Thyroid gland (tissue), 4 donors: ENCODE data around the gene CRAT. TPM values are rescaled to one million over a fixed set of nuclear protein-coding genes. Genes with fewer than 3 reads are reported as not detected.

Source experiments
- DNase-seq, 2 donors: peaks; one replicate each; pipeline ENCODE4 v3.0.0-alpha.2; 2019
- H3K27ac ChIP-seq, 3 donors: fragments of 200-600 bp; sonication (generic); 1 replicate in 2 of 3; 2 replicates in 1 of 3; pipeline ENCODE4 v1.5.1; 2016 to 2019; ENCODE audit warnings: mild to moderate bottlenecking in 1 of 3, moderate library complexity in 1 of 3
- H3K27me3 ChIP-seq: fragments of 200-600 bp; sonication (generic); one replicate; pipeline ENCODE4 v1.5.1; 2019
- H3K36me3 ChIP-seq, 2 donors: fragments of 200-600 bp; sonication (generic); one replicate each; pipeline ENCODE4 v1.5.1; 2016 to 2019
- H3K4me1 ChIP-seq, 2 donors: fragments of 200-600 bp; sonication (generic); one replicate each; pipeline ENCODE4 v1.5.1; 2017 to 2019
- H3K4me3 ChIP-seq, 3 donors: fragments of 200-600 bp; sonication (generic); replicated peaks in 1 of 3; 1 replicate in 2 of 3; 2 replicates in 1 of 3; pipeline ENCODE4 v1.5.1; 2016; ENCODE audit warnings: mild to moderate bottlenecking in 1 of 3
- H3K9me3 ChIP-seq: fragments of 200-600 bp; sonication (generic); one replicate; pipeline ENCODE4 v1.5.1; 2017
- CTCF ChIP-seq, 6 experiments: fragments of 200-600 bp in 3 of 6; fragments of 450-650 bp in 3 of 6; sonication (generic) in 3 of 6; IDR thresholded peaks; one replicate each; pipeline ENCODE4 v1.5.1; 2016 to 2019; ENCODE audit warnings: antibody characterized with exemption in 6 of 6, mild to moderate bottlenecking in 2 of 6, inconsistent platforms in 1 of 6, moderate library complexity in 1 of 6
- POLR2A ChIP-seq, 2 donors: fragments of 450-650 bp; IDR thresholded peaks; one replicate each; pipeline ENCODE4 v1.6.1; 2017; ENCODE audit warnings: antibody characterized with exemption in 2 of 2, mild to moderate bottlenecking in 2 of 2, moderate library complexity in 1 of 2
- WGBS, 2 donors: methylation state at CpG; one replicate each; pipeline ENCODE4 v1.1.5; 2017; 5-methylcytosine and 5-hydroxymethylcytosine counted together
- intact Hi-C: fragments of 100-400 bp; cut with DNase I; formaldehyde crosslinking; loops from one replicate; pipeline ENCODE4 v1.15.1; 2023
- total RNA-seq, 4 donors: library from RNA; depleted of rRNA; stranded (reverse); fragments of >200 nt; gene quantifications; one replicate each; pipeline ENCODE4 v1.2.3, GENCODE V29; 2016

The CRAT gene
- total RNA-seq, 4 donors from 2014 or later: 44.0 to 59.0 (median 54.1) TPM

- TF ChIP-seq POLR2A (IDR thresholded peaks at IDR 0.05) (no peak), CTCF (IDR thresholded peaks at IDR 0.05) (no peak)
- H3K27ac ChIP-seq: no peak overlapping the region
- H3K36me3 ChIP-seq: peaks cover 13 to 16% of the 10 kb centered on the region in 2 donors
Measured at GRCh38 chr9:129093602-129094386, 16.8 kb downstream of the CRAT start.

GRCh38 chr9:129089246-129089645, 21.3 kb downstream of the CRAT start:
- no peaks in the 10 kb centered on the region for H3K27me3 ChIP-seq
- H3K27ac ChIP-seq: no peak overlapping the region
- no peak for DNase-seq
- H3K4me3 ChIP-seq: no peak overlapping the region
- no peaks in the 10 kb centered on the region for H3K9me3 ChIP-seq
- intact Hi-C loops: no loop called here
- H3K4me1 ChIP-seq: no peaks in the 10 kb centered on the region
- TF ChIP-seq POLR2A (IDR thresholded peaks at IDR 0.05): no peak
- TF ChIP-seq CTCF (IDR thresholded peaks at IDR 0.05): no peak
- whole genome bisulfite sequencing, 2 donors: 97 to 98% methylated on average over 11 to 15 of the region's 15 CpGs
- peaks cover 20 to 30% of the 10 kb centered on the region in 2 donors for H3K36me3 ChIP-seq

More at GRCh38 chr9:129093602-129094386, 16.8 kb downstream of the CRAT start:
- Histone ChIP-seq H3K4me3 (no peak overlapping the region), H3K27me3 (no peaks in the 10 kb centered on the region), H3K9me3 (no peaks in the 10 kb centered on the region), H3K4me1 (no peaks in the 10 kb centered on the region)
- DNase-seq: no peak
- intact Hi-C loops: no loop called here
- 82 to 83% methylated on average over 18 to 20 of the region's 20 CpGs for WGBS, 2 donors

- intact Hi-C loops: no loop called here
- Histone ChIP-seq H3K36me3 (peaks cover 15 to 26% of the 10 kb centered on the region in 2 donors), H3K4me3 (no peak overlapping the region), H3K9me3 (no peaks in the 10 kb centered on the region), H3K27me3 (no peaks in the 10 kb centered on the region), H3K4me1 (peaks cover 10 to 17% of the 10 kb centered on the region in 2 donors), H3K27ac (no peak overlapping the region)
- TF ChIP-seq CTCF (IDR thresholded peaks at IDR 0.05) (no peak), POLR2A (IDR thresholded peaks at IDR 0.05) (no peak)
- DNase-seq: no peak
- WGBS, 2 donors: 95 to 96% methylated on average over 4 to 7 of the region's 7 CpGs
Measured at GRCh38 chr9:129084087-129084486, 26.5 kb downstream of the CRAT start.

- WGBS, 2 donors: 4 to 10% methylated on average over 11 to 12 of the region's 30 CpGs
- H3K36me3 ChIP-seq: peaks cover 13 to 14% of the 10 kb centered on the region in 2 donors
- peaks cover 10 to 17% of the 10 kb centered on the region in 2 donors for H3K4me1 ChIP-seq
- no peaks in the 10 kb centered on the region for H3K9me3 ChIP-seq
- intact Hi-C loops: no loop called here
- TF ChIP-seq CTCF (IDR thresholded peaks at IDR 0.05): no peak
- H3K27ac ChIP-seq: peak overlapping the region in 2 of 3 donors; percentile 76 to 79
- peak overlapping the region; percentile 48 to 92 (median 67) for H3K4me3 ChIP-seq
- H3K27me3 ChIP-seq: no peaks in the 10 kb centered on the region
- DNase-seq: peak in 1 of 2 donors; percentile 57
Measured at GRCh38 chr9:129081388-129081904, 29.1 kb downstream of the CRAT start.
